GM21723 (cell line): ENCODE data around the gene CACNA1B.
"Not testable (repeated sequence)": the region's sequence is repeated elsewhere in the genome, so short reads cannot be mapped to it uniquely, and the experiment has no call there.

ENCODE experiments used
- ATAC-seq: cut with Tn5 transposase; IDR thresholded peaks from one replicate; pipeline ENCODE4 v1.9.1; 2021; ENCODE audit warnings: mild to moderate bottlenecking, moderate library complexity; ENCODE audit not compliant: unreplicated experiment

The CACNA1B gene

GRCh38 chr9:137877506-137878122 lies at the start of gene CACNA1B:
CACNA1B (plus strand) TSS chr9:137877782; CDS start chr9:137877934, 152 bp downstream.
- ATAC-seq = not testable (repeated sequence)

GRCh38 chr9:137827908-137828526 lies 49.6 kb upstream of the CACNA1B start:
- ATAC-seq = no peak

GRCh38 chr9:137828527-137829259 lies 48.9 kb upstream of the CACNA1B start:
- ATAC-seq = no peak

GRCh38 chr9:137829260-137829996 lies 48.2 kb upstream of the CACNA1B start:
- ATAC-seq = no peak

- ATAC-seq = no peak
Measured at GRCh38 chr9:137832191-137832700, 45.3 kb upstream of the CACNA1B start.

GRCh38 chr9:137832830-137833590 lies 44.6 kb upstream of the CACNA1B start:
- no peak for ATAC-seq

GRCh38 chr9:137833721-137834613 lies 43.6 kb upstream of the CACNA1B start:
- ATAC-seq = no peak

GRCh38 chr9:137834846-137835546 lies 42.6 kb upstream of the CACNA1B start:
- ATAC-seq = no peak

GRCh38 chr9:137836151-137836830 lies 41.3 kb upstream of the CACNA1B start:
- ATAC-seq = no peak

GRCh38 chr9:137836831-137837241 lies 40.7 kb upstream of the CACNA1B start:
- ATAC-seq = no peak

GRCh38 chr9:137837345-137838278 lies 40.0 kb upstream of the CACNA1B start:
- no peak for ATAC-seq

- no peak for ATAC-seq
Measured at GRCh38 chr9:137838576-137838975, 39.0 kb upstream of the CACNA1B start.

- no peak for ATAC-seq
Measured at GRCh38 chr9:137843355-137843754, 34.2 kb upstream of the CACNA1B start.

- no peak for ATAC-seq
Measured at GRCh38 chr9:137851516-137852267, 25.9 kb upstream of the CACNA1B start.

- no peak for ATAC-seq
Measured at GRCh38 chr9:137853392-137853995, 24.1 kb upstream of the CACNA1B start.

- no peak for ATAC-seq
Measured at GRCh38 chr9:137860361-137860760, 17.2 kb upstream of the CACNA1B start.
